ENCODE results near the gene MAD1L1.
"Not testable (repeated sequence)": the region's sequence is repeated elsewhere in the genome, so short reads cannot be mapped to it uniquely, and the experiment has no call there.

The MAD1L1 gene

DNA sequence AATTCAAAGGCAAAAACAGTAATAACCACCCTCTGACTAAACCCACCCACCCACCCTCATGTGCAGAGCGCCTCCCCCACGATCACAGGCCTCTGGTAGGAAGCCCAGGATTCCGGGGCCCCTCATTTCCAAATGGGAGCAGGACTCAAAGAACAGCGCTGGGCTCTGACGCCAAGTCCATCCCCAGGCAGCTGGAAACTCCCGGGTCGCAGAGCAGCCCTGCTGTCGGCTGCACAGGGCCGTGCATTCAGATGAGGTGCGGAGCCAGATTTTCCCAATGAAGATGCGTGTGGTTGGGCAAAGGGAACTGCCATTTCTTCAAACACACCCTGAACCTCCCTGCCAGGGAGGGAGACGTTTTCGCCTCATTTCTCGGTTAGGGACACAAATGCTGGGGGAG lies 152.3 kb downstream of the MAD1L1 start:
- no peak for DNase-seq

DNA sequence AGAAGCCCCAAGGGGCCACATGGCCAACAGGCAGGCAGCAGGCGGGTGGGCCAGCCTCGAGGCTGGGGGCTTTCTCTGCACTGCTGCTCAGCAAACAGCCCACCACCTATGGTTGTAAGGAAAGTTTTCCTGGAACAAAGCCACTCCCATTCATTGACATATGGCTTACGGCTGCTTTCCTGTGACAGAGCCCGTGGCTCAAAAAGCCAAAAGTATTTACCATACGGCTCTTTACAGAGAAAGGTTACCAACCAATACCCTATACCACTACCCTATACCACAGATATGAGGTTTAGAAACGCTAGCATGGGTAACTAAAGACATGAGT lies 152.7 kb downstream of the MAD1L1 start:
- DNase-seq = no peak

- no peak for DNase-seq
Observed at GRCh38 chr7:2079332-2080059, 153.2 kb downstream of the MAD1L1 start.

DNA sequence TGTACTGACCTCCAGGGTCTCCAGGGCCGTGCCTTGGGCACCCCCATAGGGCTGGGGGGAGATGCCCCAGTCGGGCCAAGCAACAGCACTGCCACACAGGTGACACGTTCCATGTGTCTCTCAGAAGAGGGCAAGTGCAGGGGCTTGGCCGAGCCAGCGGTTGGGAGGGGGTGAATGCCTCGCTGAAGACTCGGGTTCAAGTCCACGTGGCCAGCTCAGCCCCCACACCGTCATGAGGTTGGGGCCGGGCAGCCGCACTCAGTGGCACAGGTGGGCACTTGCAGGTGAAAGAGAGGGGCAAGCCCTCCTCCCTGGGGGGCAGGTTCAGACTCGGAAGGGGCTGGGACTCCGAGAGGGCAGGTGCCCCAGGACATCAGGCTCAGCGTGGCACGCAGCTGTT lies 153.8 kb downstream of the MAD1L1 start:
- no peak for DNase-seq

- no peak for DNase-seq
Observed at GRCh38 chr7:2076649-2077064, 156.1 kb downstream of the MAD1L1 start.

- no peak for DNase-seq
Observed at GRCh38 chr7:2075811-2076210, 156.9 kb downstream of the MAD1L1 start.

- DNase-seq = no peak
Observed at GRCh38 chr7:2074691-2075090, 158.1 kb downstream of the MAD1L1 start.

- no peak for DNase-seq
Observed at GRCh38 chr7:2072798-2073197, 159.9 kb downstream of the MAD1L1 start.

DNA sequence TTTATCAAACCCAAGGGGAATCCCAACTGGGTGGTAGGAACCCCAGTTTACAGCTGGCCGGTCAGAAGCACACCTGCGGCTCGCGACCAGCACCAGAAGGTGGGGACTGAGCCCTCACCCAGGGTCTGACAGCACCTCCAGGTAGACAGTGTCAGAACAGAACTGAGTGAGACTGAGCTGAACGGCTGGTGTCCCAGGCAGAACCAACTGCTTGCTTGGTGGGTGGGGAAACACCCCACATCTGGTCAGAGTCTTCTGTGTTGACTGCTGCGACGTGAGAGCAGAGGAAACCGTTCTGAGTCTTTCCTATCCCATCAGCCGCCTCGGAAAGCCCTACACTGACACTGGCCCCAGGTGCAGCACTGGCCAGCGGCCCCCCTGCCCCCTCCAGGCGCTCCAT lies 160.7 kb downstream of the MAD1L1 start:
- no peak for DNase-seq

GRCh38 chr7:2071133-2071832 lies 161.5 kb downstream of the MAD1L1 start:
- no peak for DNase-seq

DNA sequence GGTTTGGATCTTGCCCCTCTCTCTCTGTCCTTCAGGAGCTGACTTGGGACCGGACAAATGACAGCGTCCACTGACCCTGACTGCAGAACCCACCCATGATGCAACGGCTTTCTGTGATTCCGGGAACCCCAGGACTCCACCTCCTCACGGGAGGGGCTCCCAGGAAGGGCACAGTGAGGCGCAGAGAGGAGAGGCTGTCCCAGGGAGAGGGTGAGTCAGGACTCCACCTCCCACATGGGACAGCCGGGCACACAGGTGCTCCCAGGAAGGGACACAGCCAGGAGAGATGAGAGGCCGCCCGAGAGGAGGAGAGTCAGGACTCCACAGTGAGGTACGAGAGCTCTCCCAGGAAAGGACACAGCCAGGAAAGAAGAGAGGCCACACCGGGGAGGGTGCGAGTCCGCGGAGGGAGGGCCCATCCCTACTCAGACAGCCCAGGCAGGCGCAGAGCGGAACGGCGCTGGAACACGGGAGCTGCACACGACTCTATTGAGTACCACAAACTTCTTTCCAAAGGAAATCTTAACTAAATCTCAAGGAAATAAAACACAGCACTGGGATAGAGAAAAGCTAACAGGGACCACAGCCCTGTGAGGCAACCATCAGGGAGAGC lies 162.5 kb downstream of the MAD1L1 start:
- DNase-seq = no peak

GRCh38 chr7:2069472-2069860 lies 163.3 kb downstream of the MAD1L1 start:
- DNase-seq = no peak

GRCh38 chr7:2068693-2069471 lies 163.9 kb downstream of the MAD1L1 start:
- no peak for DNase-seq

DNA sequence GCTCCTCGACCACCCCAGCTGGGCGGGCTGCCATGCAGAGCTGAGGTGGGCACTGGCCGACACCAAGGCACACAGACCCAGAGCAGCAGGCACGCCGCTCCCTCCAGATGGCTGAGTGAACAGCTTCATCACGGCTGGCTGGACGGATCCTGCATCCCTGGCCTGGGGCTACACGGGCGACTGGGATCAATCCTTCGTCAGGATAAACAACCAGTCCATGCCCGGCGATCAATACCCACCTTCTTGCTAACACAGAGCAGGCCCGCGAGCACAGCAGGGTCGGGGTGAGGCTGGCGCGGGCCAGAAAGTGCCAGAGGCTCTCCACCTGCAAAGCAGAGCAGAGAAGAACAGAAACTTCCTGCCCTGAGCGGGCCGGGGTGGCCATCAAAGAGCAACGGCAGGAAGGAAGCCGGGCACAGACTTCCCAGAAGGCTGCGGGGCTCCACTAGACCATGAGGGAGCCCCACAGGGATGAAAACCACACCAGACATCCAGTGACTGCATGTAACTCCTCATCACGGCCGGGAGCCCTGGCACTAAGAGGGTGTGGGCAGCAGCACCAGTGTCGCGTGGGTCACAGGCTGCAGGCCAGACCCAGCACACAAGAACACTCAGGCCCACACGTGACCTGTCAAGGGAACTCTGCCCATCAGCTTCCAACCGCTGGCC lies 166.4 kb downstream of the MAD1L1 start:
- peak; percentile 15 for DNase-seq

GRCh38 chr7:2065528-2065927 lies 167.2 kb downstream of the MAD1L1 start:
- no peak for DNase-seq

DNA sequence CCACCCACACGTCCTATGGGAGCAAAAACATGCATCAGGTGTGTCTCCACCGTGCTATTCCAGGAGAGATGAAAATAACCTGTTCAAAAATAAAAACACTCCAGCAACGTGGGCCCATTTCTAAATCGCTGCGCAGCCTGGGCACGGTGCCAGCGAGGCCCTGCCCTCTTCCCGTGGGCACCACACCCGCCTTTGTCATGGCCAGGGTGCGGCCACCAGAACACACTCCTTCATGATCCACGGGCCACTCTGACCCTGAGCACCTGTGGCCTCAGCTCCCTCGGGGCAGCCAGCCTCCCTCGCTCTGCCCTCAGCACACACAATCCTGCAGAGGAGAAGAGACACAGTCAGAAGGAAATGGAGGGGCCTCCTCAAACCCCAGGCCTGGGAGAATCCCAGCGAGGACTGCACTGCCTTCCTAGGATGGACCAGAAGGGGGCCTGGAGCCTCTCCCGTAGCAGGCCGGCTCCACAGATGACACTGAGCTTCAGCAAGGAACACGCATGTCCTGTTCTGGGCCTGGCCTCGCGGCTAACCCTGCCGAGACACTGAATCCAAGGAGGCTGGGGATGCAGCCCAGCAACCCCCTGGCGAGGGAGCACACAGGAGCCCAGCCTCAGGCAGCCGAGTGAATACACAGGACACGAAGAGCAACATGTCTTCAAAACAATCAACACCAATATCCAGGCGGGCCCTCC lies 169.0 kb downstream of the MAD1L1 start:
- DNase-seq = no peak

- no peak for DNase-seq
Observed at GRCh38 chr7:2062648-2063047, 170.1 kb downstream of the MAD1L1 start.

- no peak for DNase-seq
Observed at GRCh38 chr7:2060701-2061100, 172.0 kb downstream of the MAD1L1 start.

- DNase-seq = no peak
Observed at GRCh38 chr7:2059964-2060700, 172.6 kb downstream of the MAD1L1 start.

DNA sequence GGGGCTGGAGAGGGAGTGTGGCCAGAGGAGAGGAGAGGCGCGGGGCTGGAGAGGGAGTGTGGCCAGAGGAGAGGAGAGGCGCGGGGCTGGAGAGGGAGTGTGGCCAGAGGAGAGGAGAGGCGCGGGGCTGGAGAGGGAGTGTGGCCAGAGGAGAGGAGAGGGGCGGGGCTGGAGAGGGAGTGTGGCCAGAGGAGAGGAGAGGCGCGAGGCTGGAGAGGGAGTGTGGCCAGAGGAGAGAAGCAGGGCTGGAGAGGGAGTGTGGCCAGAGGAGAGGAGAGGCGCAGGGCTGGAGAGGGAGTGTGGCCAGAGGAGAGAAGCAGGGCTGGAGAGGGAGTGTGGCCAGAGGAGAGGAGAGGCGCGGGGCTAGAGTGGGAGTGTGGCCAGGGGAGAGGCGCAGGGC lies 174.5 kb downstream of the MAD1L1 start:
- not testable (repeated sequence) for DNase-seq

- DNase-seq = no peak
Observed at GRCh38 chr7:2055956-2056355, 176.8 kb downstream of the MAD1L1 start.

- DNase-seq = no peak
Observed at GRCh38 chr7:2054927-2055326, 177.8 kb downstream of the MAD1L1 start.

All from activated CD4-positive, alpha-beta T cell treated with anti-CD3 and anti-CD28 coated beads, Interleukin-10, Interleukin-2, amounts not matched to agents 100 ng/mL and 50 ng/mL, durations not matched to agents 16 hours and 8 hours (primary cell).